Smooth muscle cell of the brain vasculature (primary cell): ENCODE data around the gene ANKRD36B.
A peak's percentile ranks its signal among the peaks of the same experiment; 100 is the strongest.
"Not testable (repeated sequence)": the region's sequence is repeated elsewhere in the genome, so short reads cannot be mapped to it uniquely, and the experiment has no call there.

Source experiments
- DNase-seq: peaks from one replicate; pipeline ENCODE4 v3.0.0-alpha.2; 2012; ENCODE audit warnings: low read depth, low spot score

The ANKRD36B gene

DNA sequence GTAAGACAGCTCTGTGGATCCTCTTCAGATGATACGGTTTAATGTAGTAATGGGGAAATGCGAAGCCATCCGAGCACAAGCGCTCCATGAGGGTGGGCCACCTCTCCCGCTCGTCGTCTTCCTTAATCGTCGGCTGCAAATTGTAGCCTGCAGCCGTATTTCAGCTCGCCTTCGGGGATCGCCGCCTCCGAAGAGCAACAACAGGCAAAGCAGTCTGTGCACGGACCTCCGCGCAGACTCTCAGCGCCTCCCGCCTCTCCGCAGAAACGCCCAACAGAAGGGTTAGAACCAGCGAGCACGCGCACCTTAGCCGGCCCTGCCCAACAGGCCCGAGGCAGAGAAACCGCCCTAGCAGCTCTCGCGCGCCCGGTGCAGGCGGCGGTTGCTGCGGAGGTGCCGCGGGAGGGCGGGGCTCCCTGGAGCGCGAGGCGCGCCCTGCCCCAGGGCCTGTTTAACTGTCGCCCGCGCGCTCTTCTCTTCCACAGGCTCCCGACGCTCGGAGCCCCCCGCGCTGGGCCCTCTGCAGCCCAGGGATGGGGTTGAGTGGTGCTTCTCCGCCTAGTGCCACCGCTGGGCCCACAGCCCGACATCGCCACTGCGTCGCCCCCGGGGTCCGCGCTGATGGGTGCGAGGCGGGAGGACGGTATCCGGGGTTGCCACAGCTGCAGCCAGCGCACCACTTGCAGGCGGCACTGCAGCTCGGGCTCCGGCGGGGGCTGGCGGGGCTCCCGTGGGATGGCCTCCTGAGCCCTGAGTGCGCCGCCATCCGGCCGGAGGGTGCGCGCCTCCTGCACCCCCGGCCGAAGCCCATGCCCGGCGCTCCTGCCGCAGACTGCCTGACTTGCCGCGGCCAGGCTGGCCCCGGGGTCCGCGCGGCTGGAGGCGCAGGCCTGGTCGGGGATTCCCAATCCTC, at the start of gene ANKRD36B:
ANKRD36B (minus strand) TSS at position 280 of the 913 bp plus-strand sequence; CDS start at position 88, 192 bp downstream.
- DNase-seq, result not testable (repeated sequence)

DNA sequence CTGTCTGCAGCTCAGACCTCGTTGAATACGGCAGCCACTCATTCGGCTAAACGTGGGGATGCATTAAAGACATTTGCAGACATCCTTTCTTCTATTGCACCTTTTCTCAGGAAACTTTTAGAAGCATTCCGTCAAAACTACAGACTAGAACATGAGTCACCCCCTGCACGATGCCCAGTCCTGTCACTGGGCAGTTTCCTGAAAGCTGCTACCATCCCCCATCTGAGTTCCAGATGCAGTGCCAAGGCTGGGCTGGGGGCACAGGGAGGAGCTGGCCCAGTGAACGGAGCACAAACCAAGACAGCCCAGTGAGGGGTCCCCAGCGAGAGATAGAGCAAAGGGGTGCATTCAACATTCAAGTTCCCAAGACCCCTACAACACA, 36.4 kb upstream of the ANKRD36B start:
- DNase-seq, result not testable (repeated sequence)

DNA sequence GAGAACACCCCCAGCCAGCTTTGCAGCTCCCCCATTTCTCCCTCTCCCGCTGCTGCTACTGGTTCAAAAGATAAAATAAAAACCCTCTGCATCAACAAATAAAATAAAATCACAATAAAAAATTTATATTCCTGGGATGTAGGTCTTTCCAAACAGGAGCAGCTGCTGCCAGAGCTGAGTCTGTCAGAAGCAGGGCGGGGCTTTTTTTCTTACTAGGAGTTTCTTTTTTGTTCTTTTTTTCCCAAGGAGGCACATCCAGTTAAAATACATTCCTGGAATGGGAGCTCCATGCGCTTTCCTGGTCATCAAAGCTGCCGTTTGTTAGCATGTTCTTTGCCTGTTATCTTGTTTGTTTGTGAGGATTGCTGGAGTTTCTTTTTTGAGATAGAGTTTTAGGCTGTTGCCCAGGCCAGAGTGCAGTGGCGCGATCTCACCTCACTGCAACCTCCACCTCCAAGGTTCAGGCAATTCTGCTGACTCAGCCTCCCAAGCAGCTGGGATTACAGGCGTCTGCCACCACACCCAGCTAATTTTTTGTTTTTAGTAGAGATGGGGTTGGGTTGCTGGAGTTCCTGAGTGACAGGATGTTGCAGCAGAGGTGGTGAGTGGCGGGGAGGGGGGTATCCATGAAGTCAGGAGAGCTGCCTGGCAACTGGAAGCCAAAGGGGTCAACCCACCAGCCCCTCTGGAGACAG, 35.8 kb upstream of the ANKRD36B start:
- DNase-seq, result not testable (repeated sequence)

DNA sequence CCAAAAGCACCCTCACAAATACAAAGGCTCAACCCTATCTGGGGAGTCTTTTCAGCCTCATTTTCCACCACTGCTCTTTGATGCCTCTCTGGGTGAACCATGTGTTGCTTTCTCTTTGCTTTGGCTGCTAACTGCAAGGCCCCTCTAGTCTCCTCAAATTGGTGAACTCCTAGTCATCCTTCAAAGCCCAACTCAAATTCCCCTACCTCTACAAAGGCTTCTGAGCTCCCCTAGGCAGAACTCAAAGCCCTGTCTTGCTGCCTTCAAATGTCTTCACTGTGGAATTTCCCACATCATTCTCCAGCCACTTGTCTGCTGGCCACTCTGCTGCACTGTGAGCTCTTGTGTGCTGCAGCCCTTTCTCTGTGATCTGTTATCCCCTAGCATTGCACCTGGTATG, 33.3 kb upstream of the ANKRD36B start:
- not testable (repeated sequence) for DNase-seq

DNA sequence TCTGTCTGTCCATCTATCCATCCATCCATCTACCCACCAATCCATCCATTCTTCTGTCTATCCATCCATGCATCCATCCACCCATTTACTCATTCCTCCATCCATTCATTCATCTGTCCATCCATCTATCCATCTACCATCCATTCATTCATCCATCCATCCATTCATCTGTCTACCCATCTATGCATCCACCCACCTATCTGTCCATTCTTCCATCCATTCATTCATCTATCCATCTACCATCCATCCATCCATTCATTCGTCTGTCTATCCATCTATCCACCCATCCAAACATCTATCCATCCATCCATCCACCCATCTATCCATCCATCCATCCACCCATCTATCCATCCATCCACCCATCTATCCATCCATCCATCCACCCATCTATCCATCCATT, 30.8 kb upstream of the ANKRD36B start:
- DNase-seq, result not testable (repeated sequence)

DNA sequence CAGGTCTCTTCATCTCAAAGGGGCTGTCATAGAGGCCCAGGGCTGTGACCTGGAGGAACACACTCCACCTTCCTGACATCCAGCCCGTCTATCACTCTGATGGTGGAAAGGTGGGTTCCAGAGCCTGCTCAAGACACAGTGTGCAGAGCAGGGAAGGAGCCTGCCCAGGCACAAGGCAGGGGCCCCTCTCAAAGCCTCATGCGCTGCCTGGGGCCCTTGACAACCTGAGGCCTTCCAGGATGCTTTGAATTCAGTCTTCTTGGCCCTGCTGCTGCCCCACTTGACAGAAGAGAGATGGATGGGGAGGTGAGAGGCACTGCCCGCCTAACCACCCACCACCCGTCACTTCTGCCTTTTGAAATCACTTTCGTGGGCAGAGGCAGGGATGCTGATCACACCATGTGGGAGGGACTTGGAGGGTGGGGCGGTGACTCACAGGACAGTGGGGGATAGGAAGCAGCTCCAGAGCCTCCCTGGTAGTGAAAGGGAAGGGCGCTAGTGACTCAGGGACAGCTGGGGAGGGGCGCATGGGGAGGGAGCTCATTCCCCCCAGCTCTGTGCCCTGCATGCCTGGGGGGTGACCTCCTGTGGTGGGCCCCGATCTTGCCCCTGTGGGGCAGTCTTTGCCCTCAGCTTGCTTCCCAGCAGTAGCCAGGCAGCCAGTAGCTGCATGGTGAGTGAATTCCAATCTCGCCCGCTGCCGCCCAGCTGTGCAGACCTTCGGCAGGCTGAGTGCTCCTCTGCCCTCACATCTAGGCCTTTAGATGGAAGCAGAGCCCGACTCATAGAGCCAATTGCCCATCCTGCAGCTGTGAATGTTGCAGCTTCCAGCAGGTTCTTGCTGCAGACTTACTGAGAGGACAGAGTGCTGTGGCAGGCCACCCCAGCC, 29.5 kb upstream of the ANKRD36B start:
- DNase-seq, result peak; percentile 9

DNA sequence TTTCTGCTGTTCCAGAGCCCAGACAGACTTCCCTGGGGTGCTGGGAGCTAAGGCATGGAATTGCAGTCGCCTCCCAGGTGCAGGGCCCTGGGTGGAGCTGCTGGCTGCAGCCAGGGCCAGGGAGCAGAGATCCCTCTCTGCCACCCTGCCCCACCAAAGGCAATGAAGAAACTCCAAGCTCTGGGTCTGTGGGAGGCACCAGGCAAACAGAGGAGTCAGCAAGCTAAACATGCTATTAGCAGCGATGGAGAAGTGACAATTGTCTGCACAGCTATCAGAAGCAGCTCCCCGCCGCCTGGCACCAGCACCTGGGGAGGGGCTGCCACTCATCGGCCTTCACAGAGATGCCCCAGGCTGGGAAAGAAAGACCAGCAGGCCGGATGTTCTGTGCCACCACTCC, 28.2 kb upstream of the ANKRD36B start:
- DNase-seq, result no peak

DNA sequence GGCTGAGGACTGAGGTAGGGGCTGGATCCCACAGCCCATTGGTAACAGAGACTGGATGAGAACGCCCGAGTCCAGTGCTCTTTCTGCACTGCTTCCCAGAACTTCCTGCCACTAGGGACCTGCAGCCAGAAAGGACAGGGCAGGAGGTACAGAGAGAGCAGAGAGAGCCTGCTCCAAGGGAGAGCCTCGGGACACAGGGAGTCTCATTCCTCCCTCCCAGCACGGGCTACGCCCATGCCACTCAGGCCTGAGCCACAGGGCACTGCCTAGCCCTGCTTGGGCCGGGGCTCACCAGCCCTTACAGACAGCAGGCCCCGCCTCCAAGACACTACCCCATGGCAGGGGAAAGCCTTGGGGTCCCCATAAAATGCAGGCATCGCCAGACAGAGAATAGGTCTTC, 26.1 kb upstream of the ANKRD36B start:
- DNase-seq, result not testable (repeated sequence)

DNA sequence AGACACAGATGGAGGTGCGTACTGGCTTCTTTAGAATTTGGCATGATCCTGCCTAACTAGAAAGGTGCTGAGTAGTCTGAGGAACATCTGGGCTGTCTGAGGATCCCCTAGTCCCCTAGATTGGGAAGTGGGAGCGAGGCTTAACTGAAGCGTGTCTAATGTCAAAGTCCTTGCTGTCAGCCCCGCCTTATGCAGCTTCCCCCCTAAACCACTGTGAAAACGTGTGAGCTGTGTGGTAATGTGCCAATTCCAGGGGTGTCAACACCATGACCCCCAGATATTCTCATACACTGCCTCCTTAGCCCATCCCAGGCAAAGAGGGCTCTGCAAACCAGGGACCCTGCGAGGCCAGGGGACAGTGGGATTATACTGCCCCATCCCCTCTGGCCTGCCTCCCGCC, 22.2 kb upstream of the ANKRD36B start:
- not testable (repeated sequence) for DNase-seq

DNA sequence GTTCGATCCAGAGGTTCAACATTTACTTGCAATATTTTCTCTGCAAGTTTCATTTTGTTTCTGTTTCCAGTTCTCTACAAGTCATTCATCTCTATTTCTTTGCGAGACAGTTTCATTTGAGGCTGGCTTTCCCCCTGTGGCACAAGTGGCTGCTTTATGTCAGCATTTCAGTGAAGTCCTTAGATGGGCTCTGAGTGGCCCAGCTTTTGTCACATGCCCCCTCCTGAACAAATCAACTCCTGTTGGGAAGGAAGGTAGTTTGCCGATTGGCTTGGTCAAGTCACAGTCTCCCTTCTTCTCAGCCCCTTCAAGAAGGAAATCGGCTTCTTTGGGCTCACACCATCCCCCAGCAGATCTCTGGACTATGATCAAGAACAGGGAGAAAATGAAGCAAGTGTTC, 19.1 kb upstream of the ANKRD36B start:
- DNase-seq, result not testable (repeated sequence)

DNA sequence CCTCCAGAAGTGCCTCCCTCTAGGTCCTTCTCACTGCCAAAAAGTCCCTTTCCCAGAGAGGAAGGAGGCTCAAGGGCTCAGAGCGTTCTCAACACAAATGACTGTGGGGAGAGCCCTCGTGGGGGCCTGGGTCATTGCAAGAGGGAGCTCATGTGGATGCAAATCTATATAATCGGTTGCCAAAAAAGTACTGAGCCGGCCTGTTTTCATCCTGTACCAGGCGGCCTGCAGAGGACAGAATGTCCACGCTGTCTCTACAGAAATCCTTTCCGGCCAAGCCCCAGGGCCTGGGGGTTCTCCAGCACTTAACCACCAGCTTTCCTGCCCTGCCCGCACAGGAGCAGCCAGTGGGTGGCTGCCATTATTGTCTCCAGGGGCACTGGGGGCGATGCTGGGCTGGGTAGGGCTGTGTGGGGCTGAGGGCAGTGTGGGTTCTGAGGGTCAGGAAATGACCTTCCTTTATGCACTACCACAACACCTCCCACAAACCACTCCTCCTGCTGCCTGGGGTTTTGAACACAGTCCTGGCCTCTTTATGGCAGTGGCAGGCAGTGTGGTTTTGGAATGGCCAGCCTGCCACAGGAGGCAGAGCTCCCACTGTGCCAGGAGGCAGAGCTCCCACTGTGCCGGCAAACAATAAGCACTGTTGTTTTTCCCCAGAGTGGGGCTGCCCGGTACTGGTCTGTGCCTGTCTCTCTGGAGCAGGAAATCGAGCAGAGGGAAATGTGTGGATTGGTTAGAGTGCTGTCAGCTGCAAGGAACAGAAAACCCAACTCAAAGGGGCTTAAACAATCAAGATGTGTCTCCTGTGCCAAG, 16.1 kb upstream of the ANKRD36B start:
- not testable (repeated sequence) for DNase-seq

DNA sequence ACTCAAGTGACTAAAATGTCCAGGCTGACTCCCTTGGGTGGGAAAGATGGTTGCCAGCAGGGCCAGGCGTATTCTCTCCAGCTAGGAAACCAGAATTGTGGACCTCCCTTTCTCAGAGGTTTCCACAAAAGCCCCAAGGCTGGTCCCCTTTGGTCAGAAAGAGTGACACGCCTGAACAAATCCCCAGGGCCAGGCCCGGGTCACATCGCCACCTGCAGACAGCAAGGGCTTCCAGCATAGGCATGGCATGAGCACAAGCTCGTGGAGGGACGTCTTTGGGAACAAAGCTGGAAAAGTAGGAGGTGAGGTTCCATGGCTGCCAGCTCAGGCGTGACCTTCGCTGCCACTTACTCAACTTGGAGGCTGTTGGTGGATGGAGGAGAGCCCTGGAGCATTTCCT, 15.4 kb upstream of the ANKRD36B start:
- DNase-seq, result not testable (repeated sequence)

DNA sequence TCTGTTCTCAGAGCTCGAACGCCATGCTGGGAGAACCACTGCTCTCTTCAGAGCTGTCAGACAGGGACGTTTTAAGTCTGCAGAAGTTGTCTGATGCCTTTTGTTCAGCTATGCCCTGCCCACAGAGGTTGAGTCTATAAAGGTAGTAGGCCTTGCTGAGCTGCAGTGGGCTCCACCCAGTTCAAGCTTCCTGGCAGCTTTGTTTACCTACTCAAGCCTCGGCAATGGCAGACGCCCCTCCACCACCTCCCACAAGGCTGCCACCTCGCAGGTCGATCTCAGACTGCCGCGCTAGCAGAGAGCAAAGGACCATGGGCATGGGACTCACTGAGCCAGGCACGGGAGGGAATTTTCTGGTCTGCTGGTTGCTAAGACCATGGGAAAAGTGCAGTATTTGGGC, 11.9 kb upstream of the ANKRD36B start:
- not testable (repeated sequence) for DNase-seq

DNA sequence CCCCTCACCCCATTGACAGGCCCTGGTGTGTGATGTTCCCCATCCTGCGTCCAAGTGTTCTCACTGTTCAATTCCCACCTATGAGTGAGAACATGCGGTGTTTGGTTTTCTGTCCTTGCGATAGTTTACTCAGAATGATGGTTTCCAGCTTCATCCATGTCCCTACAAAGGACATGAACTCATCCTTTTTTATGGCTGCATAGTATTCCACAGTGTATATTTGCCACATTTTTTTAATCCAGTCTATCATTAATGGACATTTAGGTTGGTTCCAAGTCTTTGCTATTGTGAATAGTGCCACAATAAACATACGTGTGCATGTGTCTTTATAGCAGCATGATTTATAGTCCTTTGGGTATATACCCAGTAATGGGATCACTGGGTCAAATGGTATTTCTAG, 6.5 kb upstream of the ANKRD36B start:
- DNase-seq, result not testable (repeated sequence)

DNA sequence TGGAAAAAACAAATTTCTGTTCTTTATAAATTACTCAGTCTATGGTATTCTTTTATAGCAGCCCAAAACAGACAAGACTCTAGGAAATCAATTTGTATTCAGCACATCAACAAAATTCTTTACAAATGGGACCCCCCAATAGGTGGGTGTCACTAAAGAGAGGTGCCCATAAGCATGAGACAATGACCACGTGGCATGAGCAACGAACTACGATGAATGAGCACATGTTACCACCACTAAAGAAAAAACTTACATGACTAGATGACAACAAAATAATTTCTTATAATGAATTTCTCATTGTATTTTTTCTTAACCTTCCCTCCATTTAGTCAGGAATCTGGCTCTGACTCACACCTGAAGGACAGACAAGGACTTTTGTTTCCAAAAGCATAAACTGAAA, 3.8 kb upstream of the ANKRD36B start:
- DNase-seq, result not testable (repeated sequence)

DNA sequence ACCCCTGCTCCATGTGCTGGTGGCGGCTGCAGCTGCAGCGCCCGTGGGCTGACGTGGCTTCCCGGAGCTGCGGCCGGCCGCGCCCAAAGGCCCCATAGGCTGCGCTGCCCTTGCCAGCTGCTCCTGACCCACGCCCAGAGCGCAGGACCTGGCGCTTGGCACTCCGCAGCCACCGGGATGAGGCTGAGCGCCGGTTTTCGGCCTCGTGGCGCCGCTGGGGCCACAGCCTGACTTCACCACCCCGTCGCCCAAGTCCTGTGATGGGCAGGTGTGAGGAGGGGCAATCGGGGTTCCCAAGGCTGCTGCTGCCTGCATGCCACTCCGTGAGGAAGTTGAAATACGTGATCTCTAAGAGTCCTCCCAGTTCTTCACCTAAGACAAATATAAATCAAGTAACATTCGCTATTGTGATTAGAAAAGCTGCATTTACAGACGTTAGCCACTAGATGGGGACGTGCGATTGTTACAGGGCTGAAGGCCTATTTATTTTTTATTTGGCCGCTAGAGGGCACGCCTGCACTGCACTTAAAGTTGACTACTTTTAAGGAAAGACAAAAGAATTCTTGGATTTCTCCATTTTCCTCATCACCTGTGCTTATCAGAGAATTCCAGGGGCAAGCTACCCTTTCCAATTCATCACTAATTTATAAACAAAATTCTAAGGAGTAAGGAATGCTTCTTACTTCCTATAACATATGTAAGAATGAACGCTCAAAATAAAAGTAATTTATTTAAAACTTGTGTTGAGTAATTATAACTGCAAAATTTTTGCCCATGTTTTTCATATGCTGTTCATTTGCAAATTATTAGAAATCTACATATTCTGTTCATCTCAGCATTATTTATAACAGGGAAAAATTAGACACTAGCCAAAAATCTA, 1.1 kb upstream of the ANKRD36B start:
- DNase-seq, result peak; percentile 67

DNA sequence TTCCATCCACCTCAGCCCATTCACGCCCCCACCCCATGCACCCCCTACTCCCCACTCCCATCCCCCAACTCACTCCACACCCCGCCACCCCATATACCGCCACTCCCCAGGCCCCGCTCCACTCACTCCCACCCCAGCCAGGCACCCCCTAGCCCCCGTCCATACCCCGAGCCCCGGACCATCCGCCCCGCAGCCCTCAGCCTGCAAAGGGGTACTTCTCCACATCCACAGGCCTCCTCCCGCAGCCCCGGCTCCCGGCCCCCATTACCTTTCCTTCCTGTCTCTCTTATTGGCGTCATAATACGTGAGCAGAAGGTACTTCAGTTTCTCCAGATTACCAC, 450 bp downstream of the ANKRD36B start:
- not testable (repeated sequence) for DNase-seq

DNA sequence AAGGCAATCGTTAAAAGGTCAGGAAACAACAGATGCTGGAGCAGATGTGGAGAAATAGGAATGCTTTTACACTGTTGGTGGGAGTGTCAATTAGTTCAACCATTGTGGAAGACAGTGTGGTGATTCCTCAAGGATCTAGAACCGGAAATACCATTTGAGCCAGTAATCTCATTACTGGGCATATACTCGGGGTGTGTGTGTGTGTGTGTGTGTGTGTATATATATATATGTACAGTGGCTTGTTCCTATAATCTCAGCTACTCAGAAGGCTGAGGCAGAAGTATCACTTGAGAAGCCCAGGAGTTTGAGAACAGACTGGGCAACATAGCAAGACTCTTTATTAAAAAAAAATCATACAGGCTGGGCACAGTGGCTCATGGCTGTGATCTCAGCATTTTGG, 24.0 kb downstream of the ANKRD36B start:
- DNase-seq, result not testable (repeated sequence)

DNA sequence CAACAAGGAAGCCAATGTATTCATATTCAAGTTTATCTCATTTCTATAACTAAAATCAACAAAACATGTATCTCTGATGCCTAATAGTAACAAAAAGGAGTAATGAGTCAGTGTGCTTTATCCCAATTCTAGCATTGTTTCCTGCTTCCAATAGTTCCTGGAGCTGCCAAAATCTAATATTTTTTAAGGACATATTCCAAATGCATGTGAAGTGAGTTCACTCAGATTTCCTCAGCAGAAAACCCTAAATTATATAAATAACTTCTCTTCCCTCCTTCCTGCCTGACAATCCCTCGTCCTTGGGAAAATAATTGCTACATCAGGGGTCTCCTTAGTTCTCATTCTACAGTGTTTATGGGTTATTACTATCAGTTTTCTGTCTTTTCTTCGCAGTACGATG, 37.3 kb downstream of the ANKRD36B start:
- not testable (repeated sequence) for DNase-seq

DNA sequence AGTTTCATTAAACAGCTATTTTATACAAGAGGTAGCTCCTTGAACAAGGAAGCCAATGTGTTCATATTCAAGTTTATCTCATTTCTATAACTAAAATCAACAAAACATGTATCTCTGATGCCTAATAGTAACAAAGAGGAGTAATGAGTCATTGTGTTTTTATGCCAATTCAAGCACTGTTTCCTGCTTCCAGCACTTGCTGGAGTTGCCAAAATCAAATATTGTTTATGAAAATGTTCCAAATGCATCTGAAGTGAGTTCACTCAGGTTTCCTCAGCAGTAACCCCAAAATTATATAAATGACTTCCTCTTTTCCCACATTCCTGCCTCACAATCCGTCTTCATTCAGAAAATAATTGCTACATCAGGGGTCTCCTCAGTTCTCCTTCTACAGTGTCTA, 39.2 kb downstream of the ANKRD36B start:
- DNase-seq, result not testable (repeated sequence)
